ENCODE data around the gene RHOC.

RHOC gene

GRCh38 chr1:112675728-112676381 is 31.1 kb downstream of the RHOC start:
- DNase-seq: no peak

GRCh38 chr1:112674986-112675727 is 31.8 kb downstream of the RHOC start:
- peak; percentile 64 for DNase-seq

- peak; percentile 72 for DNase-seq
Measured at GRCh38 chr1:112674440-112674985, 32.4 kb downstream of the RHOC start, which contains the start of gene MOV10. Gene MOV10 (plus strand): TSS chr1:112674659. CDS start chr1:112674913, 254 bp downstream.

GRCh38 chr1:112673592-112674439 is 33.1 kb downstream of the RHOC start:
- DNase-seq: no peak

- no peak for DNase-seq
Measured at GRCh38 chr1:112672842-112673241, 34.1 kb downstream of the RHOC start.

GRCh38 chr1:112672009-112672408 is 34.9 kb downstream of the RHOC start:
- no peak for DNase-seq

- DNase-seq: no peak
Measured at GRCh38 chr1:112666946-112667345, 40.0 kb downstream of the RHOC start.

- DNase-seq: no peak
Measured at GRCh38 chr1:112665857-112666256, 41.1 kb downstream of the RHOC start.

GRCh38 chr1:112651205-112651604 is 55.7 kb downstream of the RHOC start:
- DNase-seq: no peak

All from stimulated activated CD8-positive, alpha-beta memory T cell treated with anti-CD3 and anti-CD28 coated beads, Interleukin-4, amount 100 ng/mL, for 48 hours (primary cell).